Globus pallidus (tissue), 1 donor: ENCODE results near the gene PHYHD1.
"Not testable (repeated sequence)": the region's sequence is repeated elsewhere in the genome, so short reads cannot be mapped to it uniquely, and the experiment has no call there.

Experiments
- DNase-seq: peaks from one replicate; pipeline ENCODE4 v3.0.0-alpha.2; 2015; ENCODE audit warnings: low spot score

Gene PHYHD1

DNA sequence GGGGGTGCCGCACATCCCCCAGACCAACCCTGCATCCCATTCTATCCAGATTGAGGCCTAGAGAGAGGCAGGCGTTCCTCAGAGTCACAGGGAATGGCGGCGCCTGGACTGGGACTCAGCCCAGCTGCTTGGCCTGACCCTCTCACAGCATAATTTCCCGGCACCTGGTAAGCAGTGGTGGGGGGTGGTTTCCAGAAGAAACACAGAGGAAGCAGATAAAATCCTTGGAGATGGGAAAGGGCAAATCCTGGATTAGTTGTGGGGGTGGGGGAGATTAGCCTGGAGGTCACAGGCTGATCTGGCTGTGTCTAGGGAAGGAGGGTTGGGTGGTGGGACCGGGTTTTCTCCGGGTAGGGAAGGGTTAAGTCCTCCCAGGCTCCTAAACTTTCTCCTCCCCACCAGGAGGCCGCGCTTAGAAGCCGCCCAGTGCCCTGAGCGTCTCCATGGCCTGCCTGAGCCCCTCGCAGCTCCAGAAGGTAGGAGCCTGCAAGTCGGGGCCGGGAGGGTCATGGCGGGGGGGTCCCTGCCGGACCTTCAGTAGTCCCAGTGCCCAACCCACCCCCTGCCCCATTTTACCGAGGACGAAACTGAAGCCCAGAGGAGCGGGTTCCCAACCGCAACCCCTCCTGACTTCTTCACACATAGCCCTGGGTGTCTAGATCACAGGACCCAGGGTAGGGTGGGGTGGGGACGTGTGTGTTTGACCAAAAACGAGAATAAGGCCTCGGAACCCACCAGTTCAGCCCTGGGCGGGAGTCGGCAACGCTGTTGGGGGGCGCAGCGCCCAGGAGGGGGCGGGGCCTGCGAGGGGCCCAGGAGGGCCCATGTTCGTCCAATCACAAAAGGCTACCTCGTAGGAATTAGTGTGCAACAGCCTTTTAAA lies 1.3 kb downstream of the PHYHD1 start:
- no peak for DNase-seq

DNA sequence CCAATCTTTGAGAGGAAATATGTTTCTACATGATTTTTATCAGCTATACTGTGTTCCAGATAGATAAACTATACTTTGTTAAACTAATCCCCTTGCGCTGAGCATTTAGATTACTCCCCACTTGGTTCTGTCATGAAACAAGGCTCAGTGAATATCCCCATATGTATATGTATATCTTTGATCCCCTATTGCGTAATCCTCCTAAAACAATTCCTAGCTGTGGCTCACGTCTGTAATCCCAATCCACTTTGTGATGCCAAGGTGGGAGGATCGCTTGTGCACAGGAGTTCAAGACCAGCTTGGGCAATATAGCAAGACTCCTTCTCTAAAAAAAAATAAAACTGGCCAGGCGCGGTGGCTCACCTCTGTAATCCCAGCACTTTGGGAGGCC lies 2.7 kb downstream of the PHYHD1 start:
- no peak for DNase-seq

DNA sequence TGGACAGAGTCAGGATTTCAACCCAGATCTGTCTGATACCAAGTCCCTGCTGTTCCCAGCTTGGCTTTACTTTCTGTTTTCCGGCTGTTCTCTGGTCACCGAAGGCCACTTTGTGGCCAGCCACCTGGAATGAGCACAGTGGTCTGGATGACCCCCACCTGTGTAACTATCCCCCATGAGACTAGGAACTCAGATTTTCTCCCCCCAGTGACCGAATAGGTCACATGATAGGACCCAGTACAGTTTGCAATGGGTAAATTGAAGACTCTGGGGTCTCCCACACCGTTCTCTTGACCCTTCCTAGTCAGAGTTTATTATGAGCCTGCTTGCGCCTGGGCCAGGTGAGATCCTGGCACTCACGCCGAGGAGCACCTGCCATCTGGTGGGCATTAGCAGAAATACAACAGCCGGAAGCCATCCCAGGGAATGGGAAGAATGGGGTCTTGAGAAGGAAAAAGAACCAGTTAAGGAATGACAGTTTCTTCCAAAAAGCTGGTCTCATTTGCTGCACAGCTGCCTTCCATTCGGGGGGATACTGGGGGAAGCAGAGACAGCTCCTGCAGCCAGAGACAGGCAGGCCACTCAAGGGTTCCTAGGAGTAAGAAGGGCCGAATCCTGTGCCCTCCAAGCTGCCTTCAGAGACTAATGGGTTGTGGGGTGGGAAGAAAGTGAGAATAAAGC lies 7.1 kb downstream of the PHYHD1 start:
- no peak for DNase-seq

DNA sequence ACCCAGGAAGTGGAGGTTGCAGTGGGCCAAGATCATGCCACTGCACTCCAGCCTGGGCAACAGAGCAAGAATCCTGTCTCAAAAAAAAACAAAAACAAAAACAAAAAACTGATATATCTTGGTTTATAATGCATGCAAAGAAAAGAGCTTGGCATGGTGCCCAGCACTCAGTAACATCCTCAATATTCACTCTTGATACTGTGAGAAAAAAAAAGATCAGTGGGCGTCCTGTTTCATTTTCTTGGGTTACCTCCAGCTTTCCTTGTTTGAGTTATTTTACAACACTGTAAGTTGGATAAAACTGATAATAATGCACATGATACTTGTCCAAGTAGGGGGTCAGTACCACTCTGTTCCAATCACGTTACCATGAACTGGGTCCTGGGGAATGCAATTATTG lies 7.8 kb downstream of the PHYHD1 start:
- no peak for DNase-seq

DNA sequence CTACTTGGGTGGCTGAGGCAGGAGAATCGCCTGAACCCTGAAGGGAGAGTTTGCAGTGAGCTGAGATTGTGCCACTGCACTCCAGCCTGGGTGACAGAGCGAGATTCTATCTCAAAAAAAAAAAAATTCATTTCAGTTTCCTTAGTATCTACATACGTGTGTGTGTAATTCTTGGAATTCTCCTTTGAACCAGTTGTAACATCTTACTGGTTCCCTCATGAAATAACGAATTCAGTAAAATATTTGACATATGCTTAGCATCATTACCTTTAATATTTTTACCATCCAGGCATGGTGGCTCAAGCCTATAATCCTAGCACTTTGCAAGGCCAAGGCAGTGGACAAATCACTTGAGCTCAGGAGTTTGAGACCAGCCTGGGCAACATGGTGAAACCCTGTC lies 8.8 kb downstream of the PHYHD1 start:
- no peak for DNase-seq

DNA sequence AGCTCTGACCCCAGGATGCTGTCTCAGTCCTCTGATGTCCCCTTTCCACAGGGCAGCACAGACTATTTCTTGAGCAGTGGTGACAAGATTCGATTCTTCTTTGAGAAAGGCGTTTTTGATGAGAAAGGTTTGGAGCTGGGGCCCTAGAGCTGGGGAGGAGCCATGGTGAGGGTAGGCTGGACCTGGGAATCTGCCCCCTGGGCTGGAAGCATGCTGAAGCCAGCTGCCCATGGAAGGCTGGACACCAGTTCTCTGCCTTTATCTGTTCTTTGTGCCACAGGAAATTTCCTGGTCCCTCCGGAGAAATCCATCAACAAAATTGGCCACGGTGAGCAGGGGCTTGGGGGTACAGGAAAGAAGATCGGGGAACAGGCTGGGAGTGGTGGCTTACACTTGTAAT lies 12.9 kb downstream of the PHYHD1 start:
- DNase-seq = no peak

DNA sequence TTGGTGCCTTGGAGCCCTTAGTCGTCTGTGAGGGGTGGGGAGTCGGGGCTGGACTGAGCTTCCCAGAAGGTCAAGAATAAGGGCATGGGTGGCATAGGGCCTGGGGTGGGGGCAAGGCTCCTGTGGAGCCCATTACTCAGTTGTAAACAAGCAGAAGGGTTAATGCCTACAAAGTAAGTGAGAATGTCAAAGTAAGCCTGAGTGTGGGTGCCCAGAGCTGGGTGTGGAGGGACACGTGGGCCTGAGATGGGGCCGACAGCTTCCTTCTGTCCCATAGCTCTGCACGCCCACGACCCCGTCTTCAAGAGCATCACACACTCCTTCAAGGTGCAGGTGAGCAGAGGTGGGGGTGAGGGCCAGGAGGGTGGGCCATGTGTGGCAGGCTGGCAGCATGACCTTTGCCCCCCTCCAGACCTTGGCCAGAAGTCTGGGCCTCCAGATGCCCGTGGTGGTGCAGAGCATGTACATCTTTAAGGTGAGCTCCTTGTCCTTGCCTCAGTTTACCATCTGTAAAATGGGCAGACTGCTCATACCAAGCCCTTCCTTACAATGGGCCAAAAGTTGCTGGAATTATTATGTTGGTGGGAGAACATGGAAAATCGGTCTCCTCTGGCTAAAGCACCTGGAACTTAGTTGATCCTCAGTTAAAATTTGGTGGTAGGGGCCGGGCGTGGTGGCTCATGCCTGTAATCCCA lies 15.5 kb downstream of the PHYHD1 start:
- DNase-seq = no peak

DNA sequence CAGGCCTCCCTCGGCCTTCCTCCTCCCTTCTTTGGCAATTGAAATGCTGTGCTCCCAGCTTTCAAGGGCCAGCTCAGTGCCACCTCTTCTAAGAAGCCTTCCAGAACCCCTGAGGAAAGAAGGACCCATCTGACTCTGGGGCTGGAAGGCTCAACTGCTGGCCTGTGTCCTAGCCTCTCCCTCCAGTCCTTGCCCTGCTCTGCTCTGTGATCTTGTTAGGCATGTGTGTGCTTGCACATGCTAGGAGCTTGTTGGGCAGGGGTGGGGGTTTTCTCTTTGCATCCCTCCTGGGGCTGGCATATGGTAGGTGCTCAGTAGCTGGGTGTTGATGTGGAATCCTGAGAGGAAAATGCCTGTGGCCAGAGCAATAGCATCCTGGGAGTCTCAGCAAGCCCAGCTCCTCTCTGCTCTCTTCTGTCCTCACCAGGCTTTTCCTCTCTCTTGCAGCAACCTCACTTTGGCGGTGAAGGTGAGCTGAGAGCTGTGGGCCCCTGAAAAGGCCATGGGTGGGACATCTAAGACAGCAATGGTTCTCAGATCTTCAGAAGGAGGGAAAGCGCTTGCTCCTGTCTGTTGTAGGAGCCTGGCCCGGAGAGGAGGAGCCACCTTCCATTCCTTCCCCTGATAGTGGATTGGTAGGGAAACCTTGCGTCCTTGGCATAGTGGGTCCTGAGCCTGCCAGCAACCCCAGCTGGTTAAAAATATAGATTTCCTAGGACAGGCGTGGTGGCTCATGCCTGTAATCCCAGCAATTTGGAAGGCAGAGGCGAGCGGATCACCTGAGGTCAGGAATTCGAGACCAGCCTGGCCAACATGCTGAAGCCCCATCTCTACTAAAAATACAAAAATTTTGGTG lies 16.8 kb downstream of the PHYHD1 start:
- no peak for DNase-seq

DNA sequence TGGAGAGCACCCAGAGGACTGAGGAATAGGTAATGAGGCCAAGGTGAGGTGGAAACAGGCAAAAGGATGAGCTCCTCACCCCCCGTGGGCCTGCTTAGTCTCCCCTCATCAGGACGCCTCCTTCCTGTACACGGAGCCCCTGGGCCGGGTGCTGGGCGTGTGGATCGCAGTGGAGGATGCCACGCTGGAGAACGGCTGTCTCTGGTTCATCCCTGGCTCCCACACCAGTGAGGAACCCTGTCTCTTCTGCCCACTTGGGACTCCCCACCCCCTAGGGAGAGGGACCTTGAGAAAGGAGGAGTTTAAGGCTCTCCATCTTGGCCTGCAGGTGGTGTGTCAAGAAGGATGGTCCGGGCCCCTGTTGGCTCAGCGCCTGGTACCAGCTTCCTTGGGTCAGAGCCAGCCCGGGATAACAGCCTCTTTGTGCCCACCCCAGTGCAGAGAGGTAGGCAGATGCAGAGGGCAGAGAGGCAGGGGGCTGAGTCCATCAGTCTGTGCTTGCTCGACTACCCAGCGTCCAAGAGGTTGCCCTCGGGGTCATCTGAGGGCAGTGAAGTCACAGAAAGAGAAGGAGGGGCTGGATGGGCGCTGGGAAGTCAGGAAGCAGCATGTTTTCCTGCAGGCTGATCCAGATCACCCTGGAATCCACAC lies 19.6 kb downstream of the PHYHD1 start:
- no peak for DNase-seq

DNA sequence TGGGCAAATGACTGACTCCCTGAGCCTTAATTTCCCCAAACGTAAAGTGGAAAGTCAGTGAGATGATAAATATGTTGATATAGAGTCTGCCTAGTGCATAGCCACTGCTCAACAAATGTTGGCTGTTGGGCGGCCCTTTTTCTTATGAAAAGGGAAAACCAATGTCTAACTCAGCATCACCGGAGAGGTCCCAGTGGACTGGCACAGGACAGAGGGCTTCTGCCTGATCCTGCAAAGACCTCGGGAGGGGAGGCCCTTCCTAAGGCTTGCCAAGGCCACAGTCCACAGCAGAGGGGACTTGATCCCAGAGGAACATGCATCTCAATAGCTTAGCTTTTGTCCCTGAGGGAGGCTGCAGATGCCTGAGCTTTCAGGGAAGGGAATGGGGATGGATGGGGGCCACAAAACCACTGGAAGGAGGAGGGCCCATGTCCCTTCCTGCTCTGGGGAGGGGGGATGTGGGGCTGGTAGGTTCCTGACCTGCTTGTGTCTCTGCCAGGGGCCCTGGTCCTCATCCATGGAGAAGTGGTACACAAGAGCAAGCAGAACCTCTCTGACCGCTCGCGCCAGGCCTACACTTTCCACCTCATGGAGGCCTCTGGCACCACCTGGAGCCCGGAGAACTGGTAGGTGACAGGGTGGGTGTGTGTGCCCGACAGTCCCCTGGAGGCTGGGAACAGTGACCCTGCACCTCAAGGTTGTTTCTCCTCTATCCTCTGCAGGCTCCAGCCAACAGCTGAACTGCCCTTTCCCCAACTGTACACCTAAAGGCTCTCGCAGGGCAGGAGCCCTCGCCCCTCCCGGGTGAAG lies 20.4 kb downstream of the PHYHD1 start:
- DNase-seq = no peak

DNA sequence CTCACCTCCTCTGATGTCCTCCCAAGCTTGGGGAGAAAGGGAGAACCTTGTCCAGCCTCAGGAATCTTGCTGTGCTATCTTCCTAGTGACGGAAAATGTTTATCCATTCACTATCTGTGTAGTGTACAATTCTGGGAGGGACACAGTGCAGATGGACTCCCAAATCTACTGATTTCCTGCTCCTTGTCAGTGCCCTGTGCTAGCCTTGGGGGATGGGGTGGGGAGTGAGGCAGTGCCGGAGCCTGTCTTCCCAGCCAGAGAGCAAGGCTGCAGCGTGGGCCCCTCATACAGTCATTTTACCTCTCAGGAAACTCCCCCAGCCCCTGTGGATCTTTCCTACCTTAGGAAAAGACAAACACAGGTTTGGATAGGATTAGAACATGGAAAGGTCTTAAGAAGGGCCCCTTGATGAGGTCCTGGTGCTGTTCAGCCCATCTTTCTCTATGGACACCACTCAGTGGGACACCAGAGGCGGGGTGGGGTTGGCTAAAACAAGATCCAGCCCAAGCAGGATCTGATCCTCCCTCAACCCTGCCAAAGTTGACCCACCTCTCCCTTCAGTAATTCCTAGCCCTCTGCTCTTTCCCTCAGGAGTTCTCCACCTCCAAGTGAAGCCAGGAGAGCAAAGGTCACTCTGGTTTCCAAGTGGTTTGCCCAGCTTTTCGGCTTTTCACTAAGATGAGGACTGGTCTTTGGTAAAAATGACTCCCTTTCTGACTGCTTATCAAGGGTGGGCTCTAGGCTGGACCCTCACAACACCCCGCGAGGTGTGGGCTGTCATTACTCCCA lies 23.2 kb downstream of the PHYHD1 start:
- no peak for DNase-seq

DNA sequence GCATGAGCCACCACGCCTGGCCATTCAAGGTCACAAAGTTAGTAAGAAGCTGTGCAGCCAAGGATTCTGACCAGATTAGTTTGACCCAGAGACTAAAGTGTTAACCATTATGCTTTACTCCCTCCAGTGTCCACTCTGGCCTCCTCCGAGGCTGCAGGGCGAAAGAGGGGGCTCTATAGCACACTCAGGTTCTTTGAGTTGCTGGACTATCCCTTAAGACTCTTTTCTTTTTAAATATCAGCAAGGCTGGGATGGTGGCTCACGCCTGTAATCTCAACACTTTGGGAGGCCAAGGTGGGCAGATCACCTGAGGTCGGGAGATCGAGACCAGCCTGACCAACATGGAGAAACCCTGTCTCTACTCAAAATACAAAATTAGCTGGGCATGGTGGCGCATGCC lies 24.2 kb downstream of the PHYHD1 start:
- DNase-seq = not testable (repeated sequence)

DNA sequence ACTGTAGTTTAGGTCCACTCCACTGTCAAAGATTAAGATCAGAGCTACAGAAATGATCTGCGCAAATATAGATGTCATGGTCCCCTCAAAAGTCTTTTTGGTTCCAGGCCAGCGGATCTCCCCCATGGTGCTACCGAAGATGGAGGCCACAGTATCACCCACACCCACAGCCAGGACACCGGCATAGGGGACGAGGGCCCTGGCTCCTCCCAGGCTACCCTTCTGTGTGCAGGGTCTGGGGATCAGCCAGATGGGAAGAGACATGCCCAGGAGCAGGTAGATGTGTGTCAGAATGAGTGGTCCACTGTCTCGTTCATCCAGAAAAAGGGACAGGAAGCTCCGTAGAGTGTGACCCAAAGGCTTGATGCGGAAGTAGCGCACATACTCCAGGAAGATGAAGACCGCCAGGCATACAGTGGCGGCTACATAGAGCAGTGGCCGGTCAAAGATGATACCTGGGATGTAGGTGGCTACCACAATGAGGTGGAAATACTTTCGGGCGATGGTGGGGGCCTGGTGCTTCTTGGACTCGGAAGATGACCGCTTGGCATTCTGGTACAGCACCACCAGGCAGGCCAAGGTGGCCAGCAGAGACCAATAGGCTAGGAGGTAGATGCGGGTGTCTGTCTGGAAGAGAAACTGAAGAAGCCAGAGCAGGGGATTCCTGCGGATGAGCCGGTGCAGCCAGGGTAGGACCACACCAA lies 25.2 kb downstream of the PHYHD1 start:
- DNase-seq = no peak

DNA sequence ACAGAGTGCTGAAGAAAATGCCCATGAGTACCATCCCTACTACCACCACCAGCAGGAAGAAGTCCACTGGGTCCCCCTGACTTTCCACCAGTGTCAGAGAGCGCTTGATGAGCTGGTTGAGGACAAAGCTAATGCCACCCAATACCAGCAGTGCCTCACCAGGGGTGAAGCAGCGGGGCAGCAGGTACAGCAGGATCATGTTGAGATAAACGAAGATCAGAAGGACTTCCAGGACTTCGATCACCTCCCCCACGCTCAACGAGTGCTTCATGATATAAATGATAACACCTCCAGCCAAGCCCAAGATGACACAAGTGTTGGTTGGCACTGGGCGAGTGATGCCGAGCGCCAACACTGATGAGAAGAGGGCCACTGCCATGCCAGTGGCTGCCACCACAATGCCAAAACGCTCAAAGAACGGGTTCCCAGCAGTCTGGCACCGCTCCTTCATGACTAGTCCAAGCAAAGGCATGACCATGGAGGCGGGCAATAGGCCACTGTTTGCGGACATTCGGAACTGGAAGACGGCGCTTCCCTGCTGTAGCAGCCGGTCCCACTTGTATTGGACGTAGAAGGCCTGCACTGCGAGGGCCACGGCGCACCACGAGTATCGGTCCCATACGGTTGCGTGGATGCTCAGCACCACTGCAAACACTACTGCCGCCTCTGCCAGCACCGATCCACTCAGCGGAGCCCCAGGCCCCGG lies 25.9 kb downstream of the PHYHD1 start:
- peak; percentile 23 for DNase-seq

DNA sequence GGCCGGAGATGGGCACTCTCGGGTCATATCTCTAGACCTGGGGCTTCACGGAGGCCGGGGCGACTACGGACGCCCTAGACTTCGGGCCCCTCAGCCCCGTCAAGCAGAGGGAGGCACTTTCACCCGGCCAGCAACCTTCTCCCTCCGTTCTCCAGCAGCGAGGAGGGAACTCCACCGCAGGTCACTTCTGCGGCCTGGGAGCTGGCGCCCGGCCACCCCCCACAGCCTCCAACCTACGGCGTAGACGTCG lies 26.4 kb downstream of the PHYHD1 start:
- no peak for DNase-seq

DNA sequence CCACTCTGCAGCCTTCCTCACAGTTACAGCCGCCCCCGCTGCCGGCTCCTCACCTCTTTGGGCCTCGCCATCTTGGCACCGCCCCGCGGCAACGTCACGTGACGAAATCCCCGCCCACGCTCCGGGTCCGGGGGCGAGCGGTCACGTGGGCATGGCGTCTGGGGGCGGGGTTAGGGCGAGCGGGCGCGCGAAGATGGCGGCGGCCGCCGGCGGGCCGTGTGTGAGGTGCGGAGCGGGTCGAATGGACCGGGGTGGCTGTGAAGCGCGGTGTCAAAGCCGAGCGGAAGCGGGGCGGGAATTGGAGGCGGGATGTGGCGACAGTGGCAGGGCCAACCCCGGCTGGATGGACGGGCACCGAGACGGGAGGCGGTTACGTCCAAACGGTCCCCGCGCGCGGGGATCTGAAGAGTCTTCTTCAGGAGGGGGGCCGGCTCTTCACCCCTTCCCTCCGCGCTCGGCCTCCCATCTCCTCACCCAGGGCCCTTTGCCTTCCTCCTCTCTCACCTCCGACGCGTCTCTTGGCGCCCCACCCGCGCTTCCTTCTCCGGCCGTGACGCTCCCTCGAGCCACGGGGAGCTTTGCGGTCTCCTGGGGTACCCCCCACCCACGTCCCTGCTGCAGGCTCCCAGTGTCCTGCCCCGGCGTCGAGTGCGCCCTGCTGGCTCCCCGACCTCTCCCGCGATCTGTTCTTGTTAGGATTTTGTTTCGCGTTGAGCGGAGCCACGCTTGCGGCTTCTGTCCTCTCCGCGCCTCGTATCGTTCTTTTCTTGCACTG lies 26.9 kb downstream of the PHYHD1 start, which contains the start of the genes DOLK and NUP188:
TSS of gene DOLK (minus strand) at position 77 of the 775 bp plus-strand sequence. CDS start 300 bp downstream, outside the sequence.
TSS of gene NUP188 (plus strand) at position 173 of the 775 bp plus-strand sequence. CDS start at position 194, 21 bp downstream.
- peak; percentile 90 for DNase-seq

DNA sequence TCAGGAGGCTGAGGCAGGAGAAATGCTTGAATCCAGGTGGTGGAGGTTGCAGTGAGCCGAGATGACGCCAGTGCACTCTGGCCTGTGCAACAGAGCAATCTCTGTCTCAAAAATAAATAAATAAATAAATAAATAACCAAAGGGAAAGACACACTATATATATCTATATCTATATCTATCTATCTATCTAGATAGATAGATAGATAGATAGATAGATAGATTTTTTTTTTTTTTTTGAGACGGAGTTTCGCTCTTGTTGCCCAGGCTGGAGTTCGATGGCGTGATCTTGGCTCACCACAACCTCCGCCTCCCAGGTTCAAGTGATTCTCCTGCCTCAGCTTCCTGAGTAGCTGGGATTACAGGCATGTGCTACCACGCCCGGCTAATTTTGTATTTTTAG lies 40.6 kb downstream of the PHYHD1 start:
- DNase-seq = not testable (repeated sequence)

DNA sequence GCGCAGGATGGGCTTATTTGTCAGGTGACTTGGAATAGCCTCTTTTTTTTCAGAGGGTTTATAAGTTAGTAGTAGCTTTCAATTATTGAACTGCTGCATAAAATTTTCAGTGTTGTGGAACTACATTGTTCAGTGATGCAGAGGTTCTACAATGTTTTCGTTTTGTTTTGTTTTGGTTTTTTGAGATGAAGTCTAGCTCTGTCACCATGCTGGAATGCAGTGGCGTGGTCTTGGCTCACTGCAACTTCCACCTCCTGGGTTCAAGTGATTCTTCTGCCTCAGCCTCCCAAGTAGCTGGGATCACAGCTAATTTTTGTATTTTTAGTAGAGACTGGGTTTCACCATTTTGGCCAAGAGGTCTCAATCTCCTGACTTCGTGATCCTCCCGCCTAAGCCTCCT lies 48.7 kb downstream of the PHYHD1 start:
- no peak for DNase-seq
